Measurements from ENCODE around the gene DUSP1.

The DUSP1 gene

GRCh38 chr5:172719211-172719610 is 51.8 kb downstream of the DUSP1 start:
- no peak for DNase-seq

GRCh38 chr5:172718527-172719114 is 52.4 kb downstream of the DUSP1 start:
- DNase-seq, result no peak
